Tibial nerve (tissue), 4 donors: ENCODE measurements around the gene PSD4. TPM values are rescaled to one million over a fixed set of nuclear protein-coding genes. Genes with fewer than 3 reads are reported as not detected.

ENCODE experiments used
- DNase-seq, 2 donors: peaks; one replicate each; pipeline ENCODE4 v3.0.0-alpha.2; 2019; ENCODE audit warnings: low spot score in 2 of 2
- H3K27ac ChIP-seq, 4 donors: fragments of 200-600 bp; sonication (generic) in 3 of 4; one replicate each; pipeline ENCODE4 v1.5.1; 2017 to 2019; ENCODE audit warnings: mild to moderate bottlenecking in 1 of 4
- H3K27me3 ChIP-seq, 2 donors: fragments of 200-600 bp; sonication (generic) in 1 of 2; one replicate each; pipeline versions ENCODE4 v1.5.1 to v1.6.0; 2017 to 2019
- H3K36me3 ChIP-seq, 3 donors: fragments of 200-600 bp; sonication (generic); one replicate each; pipeline ENCODE4 v1.5.1; 2018 to 2019
- H3K4me1 ChIP-seq, 4 donors: fragments of 200-600 bp; sonication (generic) in 3 of 4; one replicate each; pipeline ENCODE4 v1.5.1; 2017 to 2019
- H3K4me3 ChIP-seq, 4 donors: fragments of 200-600 bp; sonication (generic) in 3 of 4; one replicate each; pipeline ENCODE4 v1.5.1; 2017 to 2019; ENCODE audit warnings: mild to moderate bottlenecking in 1 of 4, moderate library complexity in 1 of 4
- H3K9me3 ChIP-seq, 4 donors: fragments of 200-600 bp; sonication (generic) in 3 of 4; one replicate each; pipeline ENCODE4 v1.5.1; 2017 to 2019
- CTCF ChIP-seq, 5 experiments: fragments of 200-600 bp in 3 of 5; fragments of 450-650 bp in 2 of 5; sonication (generic) in 3 of 5; IDR thresholded peaks; one replicate each; pipeline ENCODE4 v1.5.1; 2016 to 2019; ENCODE audit warnings: antibody characterized with exemption in 5 of 5, mild to moderate bottlenecking in 3 of 5, moderate library complexity in 2 of 5
- EP300 ChIP-seq, 2 donors: sonication (generic); formaldehyde crosslinking; IDR thresholded peaks; one replicate each; pipeline ENCODE4 v1.6.1; 2017; ENCODE audit warnings: antibody characterized with exemption in 2 of 2, mild to moderate bottlenecking in 1 of 2
- POLR2A ChIP-seq, 2 donors: fragments of 450-650 bp; IDR thresholded peaks; one replicate each; pipeline ENCODE4 v1.6.1; 2017; ENCODE audit warnings: antibody characterized with exemption in 2 of 2, mild to moderate bottlenecking in 2 of 2, moderate library complexity in 2 of 2
- WGBS, 2 donors: methylation state at CpG; one replicate each; pipeline ENCODE4 v1.1.5; 2018; 5-methylcytosine and 5-hydroxymethylcytosine counted together
- total RNA-seq, 4 donors: library from RNA; depleted of rRNA; stranded (reverse); fragments of >200 nt; gene quantifications; one replicate each; pipeline ENCODE4 v1.1.0, GENCODE V29; 2016

Gene PSD4
- total RNA-seq, 4 donors from 2014 or later = 8.7 to 20.7 (median 11.3) TPM

DNA sequence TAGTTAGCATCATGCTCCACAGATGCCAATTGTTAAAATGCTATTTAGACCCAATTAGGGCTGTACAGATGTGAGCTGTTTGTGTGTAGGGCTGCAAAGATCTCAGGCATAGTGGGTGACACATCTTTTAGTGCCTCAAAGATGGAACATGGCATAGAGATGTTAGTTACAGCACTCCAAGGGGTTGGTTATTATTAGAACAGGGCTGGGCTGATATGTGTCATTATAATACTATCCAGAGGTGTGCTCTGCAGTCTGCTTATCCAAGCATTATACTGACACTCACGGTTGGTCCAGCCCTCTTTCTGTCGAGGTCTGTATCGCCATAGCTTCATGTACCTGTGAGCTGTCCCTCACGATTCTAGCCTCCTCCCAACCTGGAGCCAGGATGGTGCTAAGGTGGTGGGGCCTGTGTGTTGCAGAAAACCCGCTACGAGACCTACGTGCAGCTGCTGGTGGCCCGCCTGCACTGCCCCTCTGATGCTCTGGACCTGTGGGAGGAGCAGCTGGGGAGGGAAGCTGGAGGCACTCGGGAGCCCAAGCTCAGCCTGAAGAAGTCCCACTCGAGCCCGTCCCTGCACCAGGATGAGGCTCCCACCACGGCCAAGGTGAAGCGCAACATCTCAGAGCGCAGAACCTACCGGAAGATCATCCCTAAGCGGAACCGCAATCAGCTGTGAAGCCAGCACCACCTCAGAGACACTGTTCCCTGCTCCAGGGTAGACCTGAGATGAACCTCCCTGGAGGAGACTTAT lies 27.1 kb downstream of the PSD4 start:
- DNase-seq = no peak
- no peak overlapping the region for H3K4me3 ChIP-seq
- 92 to 94% methylated on average over 16 to 17 of the region's 17 CpGs for WGBS, 2 donors

DNA sequence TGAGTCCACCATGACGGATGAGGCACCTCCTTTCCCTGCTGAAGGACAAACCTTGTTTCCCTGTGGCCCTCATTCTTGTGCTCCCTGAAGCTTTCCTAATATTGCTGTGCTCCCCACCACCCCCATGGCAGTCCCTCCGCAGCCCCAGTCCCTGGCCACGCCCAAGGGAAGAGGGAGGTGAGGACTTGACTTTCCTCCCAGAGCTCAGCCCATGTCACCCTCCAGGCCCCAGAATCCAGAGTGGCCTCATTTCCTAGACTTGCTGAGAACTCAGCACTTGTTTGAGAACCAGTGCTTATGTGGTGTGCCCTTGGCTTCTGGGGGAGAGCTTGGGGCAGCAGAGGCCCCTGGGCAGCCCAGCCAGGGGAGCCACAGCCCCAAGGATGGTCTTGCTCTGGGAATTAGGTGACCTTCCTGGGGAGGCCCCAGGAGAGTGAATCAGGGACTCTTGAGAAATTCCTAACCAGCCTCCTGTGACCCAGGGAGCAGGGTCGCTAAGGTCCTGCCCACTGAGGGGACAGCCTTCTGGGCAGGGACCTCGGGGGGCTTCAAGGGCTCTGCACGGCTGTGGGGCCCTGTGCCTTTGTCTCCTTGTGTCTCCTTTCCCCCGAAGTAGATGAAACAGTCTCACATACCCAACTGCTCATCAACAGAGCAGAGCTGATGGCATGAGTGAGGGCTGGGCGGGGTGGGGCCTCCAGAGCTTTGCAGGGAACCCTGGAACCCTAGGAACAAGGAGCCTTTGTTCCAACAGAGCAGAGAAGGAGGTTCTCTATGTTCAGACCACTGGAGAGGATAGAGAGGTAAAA lies 27.9 kb downstream of the PSD4 start:
- no peak for TF ChIP-seq CTCF (IDR thresholded peaks at IDR 0.05)
- no peak for TF ChIP-seq POLR2A (IDR thresholded peaks at IDR 0.05)
- TF ChIP-seq EP300 (IDR thresholded peaks at IDR 0.05) = no peak
- H3K4me3 ChIP-seq = no peak overlapping the region
- H3K4me1 ChIP-seq = peaks cover 0 to 54% (median 7%) of the 10 kb centered on the region in 4 donors
- peak overlapping the region in 3 of 4 donors; percentile 60 to 95 (median 69) for H3K27ac ChIP-seq
- H3K9me3 ChIP-seq = no peaks in the 10 kb centered on the region
- DNase-seq = no peak
- H3K27me3 ChIP-seq = no peaks in the 10 kb centered on the region
- no peaks in the 10 kb centered on the region for H3K36me3 ChIP-seq
- whole genome bisulfite sequencing, 2 donors = 69 to 73% methylated on average over 5 to 7 of the region's 8 CpGs

More for the DNA sequence above, 27.1 kb downstream of the PSD4 start:
- H3K9me3 ChIP-seq = no peaks in the 10 kb centered on the region
- H3K27ac ChIP-seq = peak overlapping the region in 3 of 4 donors; percentile 60 to 95 (median 79)
- no peaks in the 10 kb centered on the region for H3K36me3 ChIP-seq
- peaks cover 0 to 54% (median 7%) of the 10 kb centered on the region in 4 donors for H3K4me1 ChIP-seq
- no peak for TF ChIP-seq EP300 (IDR thresholded peaks at IDR 0.05)
- TF ChIP-seq CTCF (IDR thresholded peaks at IDR 0.05) = no peak
- no peak for TF ChIP-seq POLR2A (IDR thresholded peaks at IDR 0.05)
- H3K27me3 ChIP-seq = no peaks in the 10 kb centered on the region

DNA sequence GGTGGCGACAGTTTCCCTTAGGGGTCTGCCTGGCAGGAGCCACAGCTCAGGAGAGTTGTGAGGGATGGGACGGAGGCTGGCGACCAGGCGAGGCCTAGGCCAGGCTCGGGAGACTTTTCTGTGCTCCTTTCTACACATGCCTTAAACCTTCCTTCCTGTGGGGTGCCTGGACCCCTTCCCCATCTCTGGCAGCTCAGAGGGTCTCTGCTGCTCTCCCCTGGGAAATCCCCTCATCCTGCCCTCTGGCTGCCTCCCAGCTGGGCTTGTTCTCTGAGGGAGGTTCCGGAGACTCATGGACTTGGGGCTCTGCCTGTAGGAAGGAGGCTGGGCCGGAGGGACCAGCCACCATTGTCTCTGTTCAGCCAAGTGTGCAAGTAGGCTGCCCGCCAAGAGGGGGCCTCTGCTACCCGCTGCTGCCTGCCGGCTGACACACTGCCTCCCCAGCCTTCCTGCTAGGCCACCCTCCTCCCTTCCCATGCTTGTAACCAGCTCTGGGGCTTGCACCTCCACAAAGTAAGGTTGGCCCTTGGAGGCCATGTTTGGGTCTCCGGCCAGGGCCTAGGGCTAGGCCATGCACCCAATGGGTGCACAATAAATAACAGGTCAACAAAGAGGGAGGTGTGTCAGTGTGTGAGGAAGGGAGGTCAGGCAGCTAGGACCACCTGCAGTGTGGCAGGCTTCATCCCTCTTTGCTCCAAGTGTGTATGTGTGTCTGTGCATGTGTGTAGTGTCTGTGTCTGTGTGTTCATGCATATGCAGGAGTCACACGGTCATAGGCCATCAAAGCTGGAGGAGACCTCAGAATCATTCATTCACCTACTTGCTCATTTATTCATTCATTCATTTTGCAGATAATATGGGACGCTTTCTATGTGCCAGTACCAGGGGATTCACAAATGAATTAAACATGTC lies 28.8 kb downstream of the PSD4 start:
- no peaks in the 10 kb centered on the region for H3K36me3 ChIP-seq
- peak overlapping the region; percentile 29 to 95 (median 51) for H3K27ac ChIP-seq
- H3K4me1 ChIP-seq = peaks cover 0 to 54% (median 7%) of the 10 kb centered on the region in 4 donors
- WGBS, 2 donors = 66 to 69% methylated on average over 12 to 13 of the region's 13 CpGs
- H3K27me3 ChIP-seq = no peaks in the 10 kb centered on the region
- no peak for TF ChIP-seq EP300 (IDR thresholded peaks at IDR 0.05)
- TF ChIP-seq POLR2A (IDR thresholded peaks at IDR 0.05) = no peak
- no peak for TF ChIP-seq CTCF (IDR thresholded peaks at IDR 0.05)
- no peak for DNase-seq
- H3K4me3 ChIP-seq = no peak overlapping the region
- no peaks in the 10 kb centered on the region for H3K9me3 ChIP-seq

- Histone ChIP-seq H3K4me1 (peaks cover 0 to 53% (median 7%) of the 10 kb centered on the region in 4 donors), H3K36me3 (no peaks in the 10 kb centered on the region), H3K27me3 (no peaks in the 10 kb centered on the region), H3K4me3 (no peak overlapping the region), H3K27ac (no peak overlapping the region), H3K9me3 (no peaks in the 10 kb centered on the region)
- no peak for DNase-seq
- TF ChIP-seq CTCF (IDR thresholded peaks at IDR 0.05) = no peak
- TF ChIP-seq POLR2A (IDR thresholded peaks at IDR 0.05) = no peak
- no peak for TF ChIP-seq EP300 (IDR thresholded peaks at IDR 0.05)
These were observed 29.4 kb downstream of the PSD4 start for GRCh38 chr2:113203217-113203530.
